ENCODE data around the gene COPB2. TPM values are rescaled to one million over a fixed set of nuclear protein-coding genes. Genes with fewer than 3 reads are reported as not detected.

COPB2 gene
- total and polyA plus RNA-seq, 7 donors, result 25.6 to 96.3 (median 38.3) TPM

GRCh38 chr3:139307601-139308555, 81.6 kb downstream of the COPB2 start:
- H3K27me3 ChIP-seq (ENCODE audit: insufficient read depth in 3 of 3, low read length in 2 of 3), result no peaks in the 10 kb centered on the region
- WGBS, 3 donors, result 71 to 85% (median 80%) methylated on average over 6 of the region's 6 CpGs

More at GRCh38 chr3:139307601-139308555, 81.6 kb downstream of the COPB2 start:
- no peaks in the 10 kb centered on the region for H3K36me3 ChIP-seq (ENCODE audit: insufficient read depth in 1 of 2, low read depth in 1 of 2)
- no peaks in the 10 kb centered on the region for H3K4me1 ChIP-seq
- DNase-seq (no peak), ATAC-seq (no peak)
- no peaks in the 10 kb centered on the region for H3K9me3 ChIP-seq
- intact Hi-C loops (cut with DNase I), result no loop called here
- H3K4me3 ChIP-seq, result no peak overlapping the region
- no peak overlapping the region for H3K27ac ChIP-seq
- TF ChIP-seq, protein P1, sequence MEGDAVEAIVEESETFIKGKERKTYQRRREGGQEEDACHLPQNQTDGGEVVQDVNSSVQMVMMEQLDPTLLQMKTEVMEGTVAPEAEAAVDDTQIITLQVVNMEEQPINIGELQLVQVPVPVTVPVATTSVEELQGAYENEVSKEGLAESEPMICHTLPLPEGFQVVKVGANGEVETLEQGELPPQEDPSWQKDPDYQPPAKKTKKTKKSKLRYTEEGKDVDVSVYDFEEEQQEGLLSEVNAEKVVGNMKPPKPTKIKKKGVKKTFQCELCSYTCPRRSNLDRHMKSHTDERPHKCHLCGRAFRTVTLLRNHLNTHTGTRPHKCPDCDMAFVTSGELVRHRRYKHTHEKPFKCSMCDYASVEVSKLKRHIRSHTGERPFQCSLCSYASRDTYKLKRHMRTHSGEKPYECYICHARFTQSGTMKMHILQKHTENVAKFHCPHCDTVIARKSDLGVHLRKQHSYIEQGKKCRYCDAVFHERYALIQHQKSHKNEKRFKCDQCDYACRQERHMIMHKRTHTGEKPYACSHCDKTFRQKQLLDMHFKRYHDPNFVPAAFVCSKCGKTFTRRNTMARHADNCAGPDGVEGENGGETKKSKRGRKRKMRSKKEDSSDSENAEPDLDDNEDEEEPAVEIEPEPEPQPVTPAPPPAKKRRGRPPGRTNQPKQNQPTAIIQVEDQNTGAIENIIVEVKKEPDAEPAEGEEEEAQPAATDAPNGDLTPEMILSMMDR (IDR thresholded peaks at IDR 0.05), result no peak

Other genes starting within 250 kb of the COPB2 start
- 100 to 1,000 TPM in 1 of 4 donors, 10 to 100 TPM in 3; 67.4 to 108 (median 81.1) TPM for gene MRPS22, start 45.6 kb downstream of the COPB2 start, total RNA-seq
- gene MRPS22, start 45.6 kb downstream of the COPB2 start, polyA plus RNA-seq, result 100 to 1,000 TPM in 2 of 3 donors, 10 to 100 TPM in 1; 97.9 to 143 (median 126) TPM
- not detected for gene RBP2, start 86.9 kb upstream of the COPB2 start, total RNA-seq
- gene RBP2, start 86.9 kb upstream of the COPB2 start, polyA plus RNA-seq, result 1 to 10 TPM in 1 of 3 donors, under 1 TPM in 1, not detected in 1; 0.59 to 2.7 TPM
- gene RBP1, start 150.1 kb upstream of the COPB2 start, total RNA-seq, result 1 to 10 TPM; 3.2 to 10.0 (median 8.9) TPM
- gene RBP1, start 150.1 kb upstream of the COPB2 start, polyA plus RNA-seq, result 1 to 10 TPM; 1.9 to 7.6 (median 7.0) TPM

Measured in psoas muscle (tissue), 8 donors.